Testis (tissue), 2 donors: ENCODE results near the gene RASGEF1C.

Source experiments
- POLR2A ChIP-seq: fragments of 450-650 bp; IDR thresholded peaks from one replicate; pipeline ENCODE4 v1.6.1; 2017; ENCODE audit warnings: antibody characterized with exemption, mild to moderate bottlenecking, moderate library complexity
- TF ChIP-seq, protein P1 (sequence below), 3 experiments: fragments of 450-650 bp in 2 of 3; fragments of 200-600 bp in 1 of 3; sonication (generic) in 1 of 3; IDR thresholded peaks; one replicate each; pipeline ENCODE4 v1.5.1; 2016 to 2019; ENCODE audit warnings: antibody characterized with exemption in 3 of 3, mild to moderate bottlenecking in 2 of 3, moderate library complexity in 1 of 3

GRCh38 chr5:180251887-180252286 lies 42.9 kb upstream of the RASGEF1C start:
- TF ChIP-seq, protein P1, sequence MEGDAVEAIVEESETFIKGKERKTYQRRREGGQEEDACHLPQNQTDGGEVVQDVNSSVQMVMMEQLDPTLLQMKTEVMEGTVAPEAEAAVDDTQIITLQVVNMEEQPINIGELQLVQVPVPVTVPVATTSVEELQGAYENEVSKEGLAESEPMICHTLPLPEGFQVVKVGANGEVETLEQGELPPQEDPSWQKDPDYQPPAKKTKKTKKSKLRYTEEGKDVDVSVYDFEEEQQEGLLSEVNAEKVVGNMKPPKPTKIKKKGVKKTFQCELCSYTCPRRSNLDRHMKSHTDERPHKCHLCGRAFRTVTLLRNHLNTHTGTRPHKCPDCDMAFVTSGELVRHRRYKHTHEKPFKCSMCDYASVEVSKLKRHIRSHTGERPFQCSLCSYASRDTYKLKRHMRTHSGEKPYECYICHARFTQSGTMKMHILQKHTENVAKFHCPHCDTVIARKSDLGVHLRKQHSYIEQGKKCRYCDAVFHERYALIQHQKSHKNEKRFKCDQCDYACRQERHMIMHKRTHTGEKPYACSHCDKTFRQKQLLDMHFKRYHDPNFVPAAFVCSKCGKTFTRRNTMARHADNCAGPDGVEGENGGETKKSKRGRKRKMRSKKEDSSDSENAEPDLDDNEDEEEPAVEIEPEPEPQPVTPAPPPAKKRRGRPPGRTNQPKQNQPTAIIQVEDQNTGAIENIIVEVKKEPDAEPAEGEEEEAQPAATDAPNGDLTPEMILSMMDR (IDR thresholded peaks at IDR 0.05): no peak
- TF ChIP-seq POLR2A: no peak
